Neural cell (in vitro differentiated cells): Measurements from ENCODE around the gene CDK6. TPM values are rescaled to one million over a fixed set of nuclear protein-coding genes. Genes with fewer than 3 reads are reported as not detected.

Experiments used
- H2AFZ ChIP-seq: fragments of 200-600, 300-800 bp; sonication (generic), shearing (Covaris generic); 2 replicates; pipeline ENCODE4 v1.6.0; 2014; ENCODE audit warnings: low read depth, mild to moderate bottlenecking, antibody characterized with exemption, low read length, moderate library complexity
- H3F3A ChIP-seq: fragments of 200-600 bp; shearing (Covaris generic); 2 replicates; pipeline ENCODE4 v1.6.1; 2016; ENCODE audit warnings: mild to moderate bottlenecking, moderate library complexity, mixed read lengths, antibody characterized with exemption, low read length; ENCODE audit not compliant: insufficient read depth, poor library complexity, severe bottlenecking
- H3K27ac ChIP-seq: fragments of 200-600, 300-800 bp; sonication (generic), shearing (Covaris generic); 2 replicates; pipeline ENCODE4 v1.5.1; 2014; ENCODE audit warnings: mild to moderate bottlenecking, low read length, moderate library complexity
- H3K27me3 ChIP-seq: fragments of 300-800, 200-600 bp; sonication (generic), shearing (Covaris generic); 2 replicates; pipeline ENCODE4 v1.6.0; 2014; ENCODE audit warnings: mild to moderate bottlenecking, low read depth, low read length, moderate library complexity; ENCODE audit not compliant: insufficient read depth
- H3K36me3 ChIP-seq: fragments of 300-800, 200-600 bp; sonication (generic), shearing (Covaris generic); 2 replicates; pipeline ENCODE4 v1.5.1; 2014; ENCODE audit warnings: mild to moderate bottlenecking, antibody characterized with exemption, low read length, moderate library complexity; ENCODE audit not compliant: insufficient read depth
- H3K4me2 ChIP-seq: fragments of 300-800, 200-600 bp; sonication (generic), shearing (Covaris generic); 2 replicates; pipeline ENCODE4 v1.6.0; 2014; ENCODE audit warnings: mild to moderate bottlenecking, low read length
- H3K4me3 ChIP-seq: fragments of 300-800, 200-600 bp; sonication (generic), shearing (Covaris generic); 2 replicates; pipeline ENCODE4 v1.5.1; 2014; ENCODE audit warnings: mild to moderate bottlenecking, low read length, moderate library complexity
- H3K79me2 ChIP-seq: fragments of 200-600 bp; shearing (Covaris generic); replicated peaks from 2 replicates; pipeline ENCODE4 v1.6.0; 2014; ENCODE audit warnings: mild to moderate bottlenecking, low read length, moderate library complexity; ENCODE audit not compliant: insufficient read depth
- H3K9ac ChIP-seq: fragments of 300-800, 200-600 bp; sonication (generic), shearing (Covaris generic); 2 replicates; pipeline ENCODE4 v1.6.1; 2016; ENCODE audit warnings: mild to moderate bottlenecking, low read length, mixed read lengths
- H3K9me2 ChIP-seq: fragments of 200-600 bp; shearing (Covaris generic); 2 replicates; pipeline ENCODE4 v1.6.1; 2016; ENCODE audit warnings: mild to moderate bottlenecking, low read length, mixed read lengths; ENCODE audit not compliant: insufficient read depth
- H3K9me3 ChIP-seq: fragments of 200-600, 300-800 bp; sonication (generic), shearing (Covaris generic); 2 replicates; pipeline ENCODE4 v1.6.1; 2016; ENCODE audit warnings: mild to moderate bottlenecking, mixed run types, low read length, moderate library complexity, mixed read lengths
- H4K20me1 ChIP-seq: fragments of 200-600 bp; shearing (Covaris generic); 2 replicates; pipeline ENCODE4 v1.6.1; 2016; ENCODE audit warnings: mild to moderate bottlenecking, mixed run types; ENCODE audit not compliant: insufficient read depth
- EP300 ChIP-seq: fragments of 450-650 bp; conservative IDR thresholded peaks from 2 replicates; pipeline ENCODE4 v1.6.1; 2014; ENCODE audit warnings: antibody characterized with exemption, mild to moderate bottlenecking, moderate library complexity; ENCODE audit not compliant: poor library complexity, severe bottlenecking
- EZH2 ChIP-seq: fragments of 200-600, 300-800 bp; shearing (Covaris generic), sonication (generic); IDR thresholded peaks from 2 replicates; pipeline ENCODE4 v1.6.1; 2014; ENCODE audit warnings: antibody characterized with exemption, low read length, borderline replicate concordance, mild to moderate bottlenecking; ENCODE audit not compliant: insufficient read depth, poor library complexity, severe bottlenecking
- MXI1 ChIP-seq: fragments of 450-650 bp; conservative IDR thresholded peaks from 2 replicates; pipeline ENCODE4 v1.6.1; 2014; ENCODE audit warnings: antibody characterized with exemption, mild to moderate bottlenecking; ENCODE audit not compliant: poor library complexity, severe bottlenecking
- POLR2AphosphoS5 ChIP-seq: IDR thresholded peaks from 2 replicates; pipeline ENCODE4 v1.6.1; 2012
- RAD21 ChIP-seq: fragments of 450-650 bp; conservative IDR thresholded peaks from 2 replicates; pipeline ENCODE4 v1.6.1; 2014; ENCODE audit warnings: antibody characterized with exemption, mild to moderate bottlenecking, moderate library complexity
- SMC3 ChIP-seq: fragments of 450-650 bp; conservative IDR thresholded peaks from 2 replicates; pipeline ENCODE4 v1.6.1; 2014; ENCODE audit warnings: antibody characterized with exemption, mild to moderate bottlenecking, moderate library complexity; ENCODE audit not compliant: poor library complexity
- TAF1 ChIP-seq: IDR thresholded peaks from 2 replicates; pipeline ENCODE4 v1.6.1; 2012; ENCODE audit warnings: low read depth
- polyA plus RNA-seq: library from polyadenylated mRNA; depleted of rRNA; stranded (reverse); fragments of >200 nt; gene quantifications from 2 replicates; pipeline ENCODE4 v1.2.3, GENCODE V29; 2014
- TF ChIP-seq, protein P1 (sequence below): IDR thresholded peaks from 2 replicates; pipeline ENCODE4 v1.6.1; 2012; ENCODE audit warnings: borderline replicate concordance
- TF ChIP-seq, protein P2 (sequence below): fragments of 450-650 bp; IDR thresholded peaks from 2 replicates; pipeline ENCODE4 v1.5.1; 2014; ENCODE audit warnings: antibody characterized with exemption, mild to moderate bottlenecking, moderate library complexity; ENCODE audit not compliant: poor library complexity, severe bottlenecking

Gene CDK6
- polyA plus RNA-seq, 1 donor from 2014 or later: 4.1 TPM

DNA sequence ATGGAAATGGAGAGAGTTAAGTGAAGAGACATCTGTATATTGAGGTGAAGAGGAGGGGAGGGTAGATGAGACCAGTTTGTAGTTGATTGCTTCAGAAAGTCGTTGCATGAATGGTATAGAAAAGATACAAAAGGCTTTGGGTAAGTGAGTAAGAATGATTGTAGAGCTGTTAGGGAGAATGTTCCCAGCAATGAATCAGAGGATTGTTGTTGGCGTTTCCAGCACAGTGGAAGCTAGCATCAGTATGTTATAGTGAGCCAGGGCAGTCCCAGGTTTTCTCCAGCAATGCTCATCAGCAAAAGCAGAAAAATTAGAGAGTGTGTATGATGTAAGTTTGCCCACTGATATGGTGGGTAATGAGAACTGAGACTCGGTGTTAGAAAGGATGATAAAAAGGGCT lies 15.4 kb upstream of the CDK6 start:
- Histone ChIP-seq H3K9me2 (no peaks in the 10 kb centered on the region), H4K20me1 (no peaks in the 10 kb centered on the region), H3K27me3 (no peaks in the 10 kb centered on the region), H3K9me3 (no peaks in the 10 kb centered on the region), H3K36me3 (no peaks in the 10 kb centered on the region), H3F3A (no peaks in the 10 kb centered on the region), H3K9ac (no peak overlapping the region), H3K4me3 (no peak overlapping the region), H3K27ac (no peak overlapping the region), H3K79me2 (no peaks in the 10 kb centered on the region), H2AFZ (no peak overlapping the region), H3K4me2 (no peak overlapping the region)
- TF ChIP-seq RAD21 (no peak), EP300 (no peak), EZH2 (no peak), MXI1 (no peak), TAF1 (no peak), SMC3 (no peak), POLR2AphosphoS5 (no peak)
- TF ChIP-seq, protein P1, sequence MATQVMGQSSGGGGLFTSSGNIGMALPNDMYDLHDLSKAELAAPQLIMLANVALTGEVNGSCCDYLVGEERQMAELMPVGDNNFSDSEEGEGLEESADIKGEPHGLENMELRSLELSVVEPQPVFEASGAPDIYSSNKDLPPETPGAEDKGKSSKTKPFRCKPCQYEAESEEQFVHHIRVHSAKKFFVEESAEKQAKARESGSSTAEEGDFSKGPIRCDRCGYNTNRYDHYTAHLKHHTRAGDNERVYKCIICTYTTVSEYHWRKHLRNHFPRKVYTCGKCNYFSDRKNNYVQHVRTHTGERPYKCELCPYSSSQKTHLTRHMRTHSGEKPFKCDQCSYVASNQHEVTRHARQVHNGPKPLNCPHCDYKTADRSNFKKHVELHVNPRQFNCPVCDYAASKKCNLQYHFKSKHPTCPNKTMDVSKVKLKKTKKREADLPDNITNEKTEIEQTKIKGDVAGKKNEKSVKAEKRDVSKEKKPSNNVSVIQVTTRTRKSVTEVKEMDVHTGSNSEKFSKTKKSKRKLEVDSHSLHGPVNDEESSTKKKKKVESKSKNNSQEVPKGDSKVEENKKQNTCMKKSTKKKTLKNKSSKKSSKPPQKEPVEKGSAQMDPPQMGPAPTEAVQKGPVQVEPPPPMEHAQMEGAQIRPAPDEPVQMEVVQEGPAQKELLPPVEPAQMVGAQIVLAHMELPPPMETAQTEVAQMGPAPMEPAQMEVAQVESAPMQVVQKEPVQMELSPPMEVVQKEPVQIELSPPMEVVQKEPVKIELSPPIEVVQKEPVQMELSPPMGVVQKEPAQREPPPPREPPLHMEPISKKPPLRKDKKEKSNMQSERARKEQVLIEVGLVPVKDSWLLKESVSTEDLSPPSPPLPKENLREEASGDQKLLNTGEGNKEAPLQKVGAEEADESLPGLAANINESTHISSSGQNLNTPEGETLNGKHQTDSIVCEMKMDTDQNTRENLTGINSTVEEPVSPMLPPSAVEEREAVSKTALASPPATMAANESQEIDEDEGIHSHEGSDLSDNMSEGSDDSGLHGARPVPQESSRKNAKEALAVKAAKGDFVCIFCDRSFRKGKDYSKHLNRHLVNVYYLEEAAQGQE: no peak
- TF ChIP-seq, protein P2, sequence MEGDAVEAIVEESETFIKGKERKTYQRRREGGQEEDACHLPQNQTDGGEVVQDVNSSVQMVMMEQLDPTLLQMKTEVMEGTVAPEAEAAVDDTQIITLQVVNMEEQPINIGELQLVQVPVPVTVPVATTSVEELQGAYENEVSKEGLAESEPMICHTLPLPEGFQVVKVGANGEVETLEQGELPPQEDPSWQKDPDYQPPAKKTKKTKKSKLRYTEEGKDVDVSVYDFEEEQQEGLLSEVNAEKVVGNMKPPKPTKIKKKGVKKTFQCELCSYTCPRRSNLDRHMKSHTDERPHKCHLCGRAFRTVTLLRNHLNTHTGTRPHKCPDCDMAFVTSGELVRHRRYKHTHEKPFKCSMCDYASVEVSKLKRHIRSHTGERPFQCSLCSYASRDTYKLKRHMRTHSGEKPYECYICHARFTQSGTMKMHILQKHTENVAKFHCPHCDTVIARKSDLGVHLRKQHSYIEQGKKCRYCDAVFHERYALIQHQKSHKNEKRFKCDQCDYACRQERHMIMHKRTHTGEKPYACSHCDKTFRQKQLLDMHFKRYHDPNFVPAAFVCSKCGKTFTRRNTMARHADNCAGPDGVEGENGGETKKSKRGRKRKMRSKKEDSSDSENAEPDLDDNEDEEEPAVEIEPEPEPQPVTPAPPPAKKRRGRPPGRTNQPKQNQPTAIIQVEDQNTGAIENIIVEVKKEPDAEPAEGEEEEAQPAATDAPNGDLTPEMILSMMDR: no peak

DNA sequence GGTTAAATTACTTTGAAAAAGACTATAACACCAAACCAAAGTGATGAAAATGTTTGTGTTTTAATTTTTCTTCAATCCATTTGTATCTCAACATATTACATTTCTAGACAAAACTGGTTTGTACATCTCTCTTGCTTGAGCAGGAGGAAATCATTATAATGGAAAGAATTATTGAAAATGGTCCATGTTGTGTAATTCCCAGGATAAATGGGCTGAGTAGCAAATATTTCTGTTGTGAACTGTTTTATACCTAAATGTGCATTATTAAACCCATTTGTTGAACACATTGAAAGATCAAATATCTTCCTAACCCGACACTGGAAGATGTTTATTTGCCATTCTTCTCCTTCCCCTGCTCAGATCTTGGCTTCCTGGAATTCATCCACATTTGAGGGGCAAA lies 14.1 kb upstream of the CDK6 start:
- Histone ChIP-seq H3K27ac (no peak overlapping the region), H3F3A (no peaks in the 10 kb centered on the region), H3K4me2 (no peak overlapping the region), H3K79me2 (no peaks in the 10 kb centered on the region), H3K9me2 (no peaks in the 10 kb centered on the region), H3K27me3 (no peaks in the 10 kb centered on the region), H2AFZ (no peak overlapping the region), H4K20me1 (no peaks in the 10 kb centered on the region), H3K4me3 (no peak overlapping the region), H3K36me3 (no peaks in the 10 kb centered on the region), H3K9me3 (no peaks in the 10 kb centered on the region), H3K9ac (no peak overlapping the region)
- TF ChIP-seq, protein P2: no peak
- no peak for TF ChIP-seq TAF1
- TF ChIP-seq EZH2: no peak
- TF ChIP-seq MXI1: no peak
- TF ChIP-seq EP300: no peak
- TF ChIP-seq POLR2AphosphoS5: no peak
- TF ChIP-seq SMC3: no peak
- TF ChIP-seq RAD21: no peak
- TF ChIP-seq, protein P1: no peak
